ENCODE measurements around the gene SPG11. TPM values are rescaled to one million over a fixed set of nuclear protein-coding genes. Genes with fewer than 3 reads are reported as not detected.

SPG11 gene
- total and polyA plus RNA-seq, 2 of the 13 experiments (the other 11 are each of a cell fraction or from before 2014, with no cell fraction given), result 31.5 to 40.7 TPM

- WGBS (ENCODE audit: low lambda C conversion rate), result 96% methylated on average over 4 of the region's 4 CpGs
- peak overlapping the region; percentile 28; the same call in 1 of the 2 replicates for H3K4me2 ChIP-seq (ENCODE audit: low read depth, low read length)
- H3K27me3 ChIP-seq (ENCODE audit: control insufficient read depth in 1 of 2, insufficient read depth in 2 of 2, low read length in 2 of 2), result no peaks in the 10 kb centered on the region
- CTCF ChIA-PET (ENCODE audit: low intra/inter-chr PET ratio, low total read pairs), result no interaction called here
- H3K4me3 ChIP-seq (replicated peaks in 1 of 3; ENCODE audit: insufficient read depth in 1 of 3, low read depth in 2 of 3, low read length in 3 of 3), result no peak overlapping the region
- H2AFZ ChIP-seq (ENCODE audit: low read length), result no peak overlapping the region
- H3K9ac ChIP-seq (ENCODE audit: insufficient read depth, low read depth, low read length), result no peak overlapping the region
- H3K36me3 ChIP-seq (replicated peaks in 1 of 2; ENCODE audit: control insufficient read depth in 1 of 2, insufficient read depth in 2 of 2, low read length in 2 of 2), result peaks cover under 1 to 6% of the 10 kb centered on the region in 2 experiments; a peak in 2 of 5 replicates
- intact Hi-C loops (cut with micrococcal nuclease; ENCODE audit: unreplicated experiment) (no loop called here), in situ Hi-C loops (cut with HindIII; ENCODE audit: extremely low pct_ligation_motif_present, low pct_unique_long_range_greater_than_20kb) (no loop called here)
- FAIRE-seq, result no peak
- peak; percentile 16 for DNase-seq (ENCODE audit: low spot score)
- ATAC-seq, result no peak
- peak overlapping the region; percentile 13 for H3K27ac ChIP-seq (ENCODE audit: extremely low read length, insufficient read depth, low read length)
- peaks cover 29% of the 10 kb centered on the region for H4K20me1 ChIP-seq (ENCODE audit: insufficient read depth, low read length)
- peaks cover 78% of the 10 kb centered on the region for H3K79me2 ChIP-seq (ENCODE audit: insufficient read depth, low read length)
- BruUV-seq (replicated peaks), result no TSS peak
- no peak for TF ChIP-seq ZNF878 (CRISPR knock-in tag; IDR thresholded peaks at IDR 0.05)
- no peak for TF ChIP-seq ZSCAN5A (CRISPR knock-in tag; IDR thresholded peaks at IDR 0.05; ENCODE audit: borderline replicate concordance)
- no peak for TF ChIP-seq TCF12 (IDR thresholded peaks at IDR 0.05)
- no peak for TF ChIP-seq TCF12 (CRISPR knock-in tag; IDR thresholded peaks at IDR 0.05)
- TF ChIP-seq AGO2 (optimal IDR thresholded peaks at IDR 0.05; ENCODE audit: low read depth, low read length), result peak; percentile 23
- no peak for TF ChIP-seq ZNF558 (CRISPR knock-in tag; IDR thresholded peaks at IDR 0.05; ENCODE audit: borderline replicate concordance)
- TF ChIP-seq TIGD3 (CRISPR knock-in tag; IDR thresholded peaks at IDR 0.05; ENCODE audit: borderline replicate concordance), result no peak
- TF ChIP-seq ZNF121 (CRISPR knock-in tag; IDR thresholded peaks at IDR 0.05), result peak; percentile 95
- POLR2A ChIA-PET, result no interaction called here
- peaks cover 40% of the 10 kb centered on the region for H3K4me1 ChIP-seq (ENCODE audit: insufficient read depth, low read length)
- H3K9me3 ChIP-seq (ENCODE audit: low read length), result no peaks in the 10 kb centered on the region
Measured at GRCh38 chr15:44541282-44541958, 122.0 kb downstream of the SPG11 start.
